GM18526 (cell line): ENCODE data around the gene SMCO4.

Experiments used
- POLR2A ChIP-seq: IDR thresholded peaks from 3 replicates; pipeline ENCODE4 v1.6.1; 2011; ENCODE audit not compliant: insufficient read length; ENCODE audit errors: extremely low read depth

Gene SMCO4, protein sequence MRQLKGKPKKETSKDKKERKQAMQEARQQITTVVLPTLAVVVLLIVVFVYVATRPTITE

GRCh38 chr11:93543292-93543977, at the start of gene SMCO4:
Gene SMCO4, minus strand, starts transcription at chr11:93543391. Its CDS starts 64,202 bp downstream, at chr11:93479189.
- TF ChIP-seq POLR2A, result peak; percentile 22

- no peak for TF ChIP-seq POLR2A
Observed at GRCh38 chr11:93591247-93591898, 48.2 kb upstream of the SMCO4 start.

DNA sequence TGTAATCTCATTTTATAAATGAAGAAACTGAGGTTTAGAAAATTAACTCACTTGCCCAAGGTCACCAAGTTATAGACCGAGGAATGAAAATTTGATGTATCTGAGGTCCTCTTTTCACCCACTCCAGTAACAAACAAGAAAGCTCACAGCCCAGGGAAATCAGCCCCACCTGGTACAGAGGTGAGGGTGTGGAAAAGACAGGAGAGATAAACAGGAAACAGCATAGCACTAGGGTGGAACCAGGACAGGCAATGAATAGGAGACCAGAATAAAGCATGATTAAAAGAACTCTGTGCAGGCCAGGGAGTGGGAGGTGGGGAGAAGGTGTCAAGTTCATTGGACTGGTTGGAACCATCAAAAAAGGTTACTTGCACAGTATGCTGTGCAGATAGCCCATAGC, 46.2 kb upstream of the SMCO4 start:
- no peak for TF ChIP-seq POLR2A

DNA sequence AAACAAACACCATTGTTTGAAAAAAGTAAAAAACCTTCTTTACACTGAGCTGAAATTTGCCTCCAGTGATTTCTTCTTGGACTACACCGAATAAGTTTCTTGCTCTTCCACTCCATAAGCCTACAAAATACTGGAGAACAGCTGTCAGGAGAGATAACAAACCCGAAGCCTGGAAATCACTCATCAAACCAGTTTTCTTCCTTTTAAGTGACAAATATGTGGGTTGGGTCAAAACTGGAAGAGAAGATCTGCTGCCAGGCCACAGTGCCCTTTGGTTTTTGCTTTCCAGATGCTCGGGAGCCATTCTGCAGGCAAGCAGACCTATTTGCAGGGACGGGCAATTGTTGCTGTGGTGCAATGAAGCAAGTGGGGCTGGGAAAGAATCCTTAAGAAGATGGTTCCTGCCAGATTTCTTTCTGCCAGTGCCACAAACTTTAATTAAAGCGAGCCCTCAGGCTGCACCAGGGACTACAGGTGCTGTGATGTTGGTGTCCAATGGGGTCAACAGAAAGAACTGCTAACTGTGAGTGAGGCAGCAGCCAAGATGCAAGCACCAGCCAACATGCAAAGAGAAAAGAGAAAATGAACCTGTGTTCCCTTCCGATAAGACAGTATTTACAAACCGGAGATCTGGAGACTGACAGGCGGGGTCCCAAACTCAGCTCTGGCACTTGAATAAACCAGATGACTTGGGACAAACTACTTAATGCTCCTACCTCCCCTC, 44.8 kb upstream of the SMCO4 start:
- no peak for TF ChIP-seq POLR2A

DNA sequence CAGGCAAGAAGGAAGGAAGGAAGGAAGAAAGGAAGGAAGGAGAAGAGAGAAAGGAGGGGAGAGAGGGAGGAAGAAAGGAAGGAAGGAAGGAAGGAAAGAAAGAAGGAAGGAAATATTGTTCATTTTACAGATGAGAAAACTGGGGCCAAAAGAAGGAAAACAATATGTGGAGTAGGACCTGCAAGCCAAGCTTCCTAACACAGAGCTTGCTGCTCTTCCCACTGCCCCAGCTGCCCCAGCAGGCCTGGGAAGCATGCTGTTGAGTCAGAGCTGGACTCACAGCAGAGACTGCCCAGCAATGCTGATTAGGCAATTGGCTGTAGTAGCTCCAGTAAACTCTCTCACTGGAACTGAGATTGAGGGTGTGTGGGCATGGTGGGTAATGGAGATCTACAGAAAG, 42.6 kb upstream of the SMCO4 start:
- no peak for TF ChIP-seq POLR2A

DNA sequence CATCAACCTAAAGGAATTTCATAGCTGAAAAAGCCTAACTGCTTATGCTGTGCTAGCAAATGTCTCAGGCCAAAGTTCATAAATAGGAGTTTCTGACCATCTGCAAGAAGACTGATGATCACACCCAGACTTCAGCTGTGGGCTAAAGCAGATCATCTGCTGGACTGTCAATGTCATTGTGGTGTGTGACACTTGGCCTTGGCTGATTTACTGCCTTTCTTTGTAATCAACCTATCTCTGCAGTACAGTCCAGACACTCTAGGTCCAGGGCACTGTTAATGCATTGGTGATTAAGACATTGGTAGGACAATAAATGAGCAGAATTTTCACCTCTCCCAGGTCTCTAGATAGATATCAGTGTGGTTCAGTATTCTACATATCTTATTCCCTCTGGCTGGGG, 40.3 kb upstream of the SMCO4 start:
- no peak for TF ChIP-seq POLR2A

GRCh38 chr11:93579187-93579751, 36.1 kb upstream of the SMCO4 start:
- TF ChIP-seq POLR2A, result no peak

DNA sequence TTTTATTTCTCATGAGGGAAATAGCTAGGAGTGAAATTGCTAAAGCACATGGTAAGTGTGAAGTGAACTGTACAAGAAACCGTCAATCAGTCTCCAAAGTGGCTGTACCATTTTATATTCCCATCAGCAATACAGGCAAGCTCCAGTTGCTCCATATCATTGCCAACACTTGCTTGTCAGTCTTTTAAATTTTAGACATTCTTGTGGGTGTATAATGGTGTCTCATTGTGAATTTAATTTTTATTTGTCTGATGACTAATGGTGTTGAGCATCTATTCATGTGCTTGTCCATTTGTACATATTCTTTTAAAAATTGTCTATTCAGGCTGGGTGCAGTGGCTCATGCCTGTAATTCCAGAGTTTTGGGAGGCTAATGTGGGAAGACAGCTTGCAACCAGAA, 34.1 kb upstream of the SMCO4 start:
- TF ChIP-seq POLR2A, result no peak

DNA sequence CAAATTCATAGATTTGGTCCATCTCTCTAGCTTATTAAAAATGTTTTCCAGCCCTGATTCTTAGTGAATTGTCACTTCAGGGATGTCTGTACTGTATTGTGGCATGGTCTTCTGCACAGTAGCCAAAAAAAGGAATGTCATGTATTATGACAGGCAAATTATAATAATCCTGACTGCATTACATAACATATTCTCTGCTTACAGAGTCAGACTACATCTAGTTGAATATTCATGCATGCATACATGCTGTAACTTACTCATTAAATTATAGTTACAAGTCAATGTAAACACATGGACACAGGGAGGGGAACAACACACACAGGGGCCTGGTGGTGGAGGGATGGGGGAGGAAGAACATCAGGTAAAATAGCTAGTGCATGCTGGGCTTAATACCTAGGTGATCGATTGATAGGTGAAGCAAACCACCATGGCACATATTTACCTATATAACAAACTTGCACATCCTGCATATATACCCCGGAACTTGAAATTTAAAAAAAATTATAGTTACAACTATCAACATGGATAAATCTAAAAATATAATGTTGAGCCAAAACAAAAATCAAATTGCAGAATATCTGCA, 31.5 kb upstream of the SMCO4 start:
- TF ChIP-seq POLR2A, result no peak

DNA sequence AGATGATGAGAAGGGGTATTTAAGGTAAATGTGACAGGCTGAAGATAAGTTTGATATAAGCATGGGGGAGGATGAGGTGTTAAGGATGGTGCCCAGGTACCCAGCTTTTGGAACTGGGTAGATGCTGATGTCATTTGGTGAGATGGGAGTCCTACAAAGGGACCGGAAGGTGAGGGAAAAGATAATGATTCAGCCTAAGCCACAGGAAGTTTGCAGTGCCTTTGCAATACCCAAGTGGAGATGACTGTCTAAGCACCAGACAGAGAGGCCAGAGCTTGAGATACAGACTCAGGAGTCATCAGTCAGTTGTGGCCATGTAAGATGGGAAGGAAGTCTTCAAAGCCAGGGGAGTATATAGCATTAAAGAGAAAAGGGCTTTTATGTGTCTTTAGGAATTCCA, 30.0 kb upstream of the SMCO4 start:
- TF ChIP-seq POLR2A, result no peak

- TF ChIP-seq POLR2A, result no peak
Observed at GRCh38 chr11:93572621-93573020, 29.4 kb upstream of the SMCO4 start.

- no peak for TF ChIP-seq POLR2A
Observed at GRCh38 chr11:93572171-93572570, 29.0 kb upstream of the SMCO4 start.

DNA sequence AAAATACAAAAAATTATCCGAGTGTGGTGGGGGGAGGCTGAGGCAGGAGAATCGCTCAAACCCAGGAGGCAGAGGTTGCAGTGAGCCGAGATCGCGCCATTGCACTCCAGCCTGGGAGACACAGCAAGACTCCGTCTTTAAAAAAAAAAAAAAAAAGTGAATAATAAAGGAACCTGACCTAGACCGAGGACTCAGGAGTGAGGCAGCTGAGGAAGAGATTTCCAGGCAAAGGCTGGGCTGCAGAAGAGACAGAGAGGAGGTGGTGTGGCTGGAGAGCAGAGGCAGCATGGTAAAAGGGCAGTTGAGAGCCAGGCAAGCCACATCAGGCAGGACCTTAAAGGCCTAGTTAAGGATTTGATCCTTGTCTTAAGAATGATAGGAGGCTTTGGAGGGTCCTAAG, 28.4 kb upstream of the SMCO4 start:
- no peak for TF ChIP-seq POLR2A

DNA sequence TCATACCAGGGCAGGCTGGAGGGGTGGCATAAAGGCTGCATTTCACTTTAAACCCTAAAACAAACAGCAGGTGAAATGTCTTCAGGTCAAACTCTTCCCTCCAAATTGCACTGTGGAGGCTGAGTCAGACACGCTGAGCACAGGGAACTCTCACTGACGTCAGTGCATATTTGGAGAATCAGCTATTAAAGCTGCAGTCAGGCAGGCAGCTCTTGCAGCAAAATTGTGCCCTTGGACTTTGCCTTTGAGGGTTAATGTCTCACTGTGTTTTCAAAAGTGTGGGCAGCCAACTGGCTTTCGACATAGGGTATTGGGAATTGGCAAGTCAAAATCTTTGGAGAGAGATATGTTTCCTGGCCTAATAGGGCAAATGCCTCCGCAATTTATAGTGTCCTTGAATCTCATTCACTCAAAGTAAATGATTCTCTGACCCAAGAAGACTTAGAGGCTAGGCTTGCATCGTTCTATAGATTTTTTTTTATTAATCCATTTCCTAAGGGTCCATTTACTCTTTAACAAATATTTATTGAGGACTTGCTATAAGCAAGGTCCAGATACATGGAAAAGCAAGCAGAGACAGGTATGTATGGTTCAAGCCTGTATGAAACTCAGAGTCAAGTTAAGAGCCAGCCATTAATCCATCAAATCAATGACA, 27.7 kb upstream of the SMCO4 start:
- no peak for TF ChIP-seq POLR2A

GRCh38 chr11:93569496-93569895, 26.3 kb upstream of the SMCO4 start:
- no peak for TF ChIP-seq POLR2A
